ENCODE data around the gene TESMIN.

The TESMIN gene

GRCh38 chr11:68680541-68681231, 70.6 kb downstream of the TESMIN start:
- DNase-seq: no peak

GRCh38 chr11:68678031-68678441, 73.3 kb downstream of the TESMIN start:
- no peak for DNase-seq

- peak; percentile 66 for DNase-seq
Observed at GRCh38 chr11:68677432-68677831, 73.9 kb downstream of the TESMIN start.

GRCh38 chr11:68674461-68674860, 76.9 kb downstream of the TESMIN start:
- no peak for DNase-seq

GRCh38 chr11:68673991-68674390, 77.3 kb downstream of the TESMIN start:
- no peak for DNase-seq

- DNase-seq: no peak
Observed at GRCh38 chr11:68673306-68673945, 77.9 kb downstream of the TESMIN start.

GRCh38 chr11:68670208-68670992, 80.9 kb downstream of the TESMIN start:
- DNase-seq: no peak

- DNase-seq: no peak
Observed at GRCh38 chr11:68669301-68670090, 81.8 kb downstream of the TESMIN start.

GRCh38 chr11:68667511-68668500, 83.5 kb downstream of the TESMIN start:
- DNase-seq: no peak

GRCh38 chr11:68666849-68667248, 84.5 kb downstream of the TESMIN start:
- no peak for DNase-seq

- no peak for DNase-seq
Observed at GRCh38 chr11:68665436-68665835, 85.9 kb downstream of the TESMIN start.

GRCh38 chr11:68664906-68665305, 86.4 kb downstream of the TESMIN start:
- DNase-seq: no peak

- DNase-seq: no peak
Observed at GRCh38 chr11:68664141-68664540, 87.2 kb downstream of the TESMIN start.

GRCh38 chr11:68663482-68664010, 87.8 kb downstream of the TESMIN start:
- no peak for DNase-seq

GRCh38 chr11:68661697-68662603, 89.4 kb downstream of the TESMIN start:
- DNase-seq: no peak

- DNase-seq: no peak
Observed at GRCh38 chr11:68661014-68661413, 90.3 kb downstream of the TESMIN start.

GRCh38 chr11:68660066-68660810, 91.1 kb downstream of the TESMIN start:
- no peak for DNase-seq

- peak; percentile 66 for DNase-seq
Observed at GRCh38 chr11:68659158-68659921, 92.0 kb downstream of the TESMIN start.

GRCh38 chr11:68658661-68659060, 92.7 kb downstream of the TESMIN start:
- DNase-seq: no peak
